SK-N-MC (cell line): ENCODE measurements around the gene TBC1D19.

ENCODE experiments used
- EZH2 ChIP-seq: fragments of 200-600 bp; sonication (generic); IDR thresholded peaks from one replicate; pipeline ENCODE4 v1.6.1; 2017; ENCODE audit warnings: antibody characterized with exemption
- FOXP2 ChIP-seq: optimal IDR thresholded peaks from 2 replicates; pipeline ENCODE3; 2011; ENCODE audit warnings: mild to moderate bottlenecking, moderate library complexity; ENCODE audit not compliant: insufficient read depth; ENCODE audit errors: extremely low read length, control extremely low read depth
- POLR2AphosphoS5 ChIP-seq: IDR thresholded peaks from 2 replicates; pipeline ENCODE4 v1.6.1; 2012; ENCODE audit warnings: mild to moderate bottlenecking, low read depth, low read length, borderline replicate concordance

DNA sequence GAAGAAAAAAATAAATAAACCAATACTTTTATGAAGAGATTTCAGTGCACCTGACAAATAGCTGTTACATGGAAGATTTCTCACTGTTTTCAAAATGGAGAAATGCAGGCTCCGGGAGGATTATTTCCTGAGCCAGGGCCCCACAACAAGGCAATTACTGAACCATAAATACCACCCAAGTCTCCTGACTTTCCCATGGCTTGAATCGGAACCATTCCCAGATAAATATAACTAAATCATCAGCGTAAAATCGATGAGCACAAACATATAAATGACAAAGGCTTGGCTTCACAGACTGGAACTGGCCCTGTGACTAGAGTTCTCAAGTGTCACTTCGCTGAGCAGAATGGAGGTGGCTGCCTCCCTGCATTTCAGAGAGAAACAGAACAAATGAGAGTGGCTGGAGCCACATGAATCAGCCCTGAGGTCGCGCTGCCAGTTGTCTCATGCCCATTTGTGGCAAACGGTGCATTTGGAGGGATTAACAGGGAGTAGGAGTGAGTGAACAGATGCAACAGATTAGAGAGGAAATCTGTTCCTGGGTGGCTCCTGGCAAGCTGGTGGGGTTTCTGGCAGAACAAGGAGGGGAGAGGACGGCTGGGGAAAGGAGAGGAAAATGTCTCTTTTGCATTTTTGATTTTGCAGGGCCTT lies 219.5 kb downstream of the TBC1D19 start:
- TF ChIP-seq EZH2 = no peak
- TF ChIP-seq FOXP2 = no peak
- TF ChIP-seq POLR2AphosphoS5 = no peak
